NCI-H146 treated with DMSO at 0.1 percent for 48 hours (cell line): Measurements from ENCODE around the gene ADGRB3.

ENCODE experiments used
- DNase-seq: peaks from one replicate; lab custom pipeline; 2025; ENCODE audit not compliant: unreplicated experiment; lab: John Stamatoyannopoulos, UW

ADGRB3 gene

GRCh38 chr6:69303382-69303781, 668.3 kb downstream of the ADGRB3 start:
- no peak for DNase-seq

GRCh38 chr6:69305456-69305855, 670.4 kb downstream of the ADGRB3 start:
- DNase-seq: no peak

GRCh38 chr6:69308584-69308983, 673.5 kb downstream of the ADGRB3 start:
- no peak for DNase-seq

GRCh38 chr6:69311888-69312287, 676.8 kb downstream of the ADGRB3 start:
- no peak for DNase-seq

- no peak for DNase-seq
These were observed 678.9 kb downstream of the ADGRB3 start for GRCh38 chr6:69314001-69314400.

- no peak for DNase-seq
These were observed 679.4 kb downstream of the ADGRB3 start for GRCh38 chr6:69314531-69314930.

- no peak for DNase-seq
These were observed 696.8 kb downstream of the ADGRB3 start for GRCh38 chr6:69331886-69332285.

- DNase-seq: no peak
These were observed 702.2 kb downstream of the ADGRB3 start for GRCh38 chr6:69337311-69337710.

- no peak for DNase-seq
These were observed 703.5 kb downstream of the ADGRB3 start for GRCh38 chr6:69338431-69339162.

- DNase-seq: no peak
These were observed 704.1 kb downstream of the ADGRB3 start for GRCh38 chr6:69339163-69339550.

- no peak for DNase-seq
These were observed 705.1 kb downstream of the ADGRB3 start for GRCh38 chr6:69340196-69340595.

GRCh38 chr6:69343851-69344250, 708.8 kb downstream of the ADGRB3 start:
- DNase-seq: no peak

- DNase-seq: no peak
These were observed 714.7 kb downstream of the ADGRB3 start for GRCh38 chr6:69349771-69350170.

GRCh38 chr6:69362209-69362608, 727.1 kb downstream of the ADGRB3 start:
- DNase-seq: no peak

- no peak for DNase-seq
These were observed 731.7 kb downstream of the ADGRB3 start for GRCh38 chr6:69366831-69367230.

GRCh38 chr6:69368613-69369012, 733.5 kb downstream of the ADGRB3 start:
- DNase-seq: no peak

GRCh38 chr6:69370763-69371162, 735.7 kb downstream of the ADGRB3 start:
- DNase-seq: no peak

GRCh38 chr6:69378326-69378725, 743.2 kb downstream of the ADGRB3 start:
- DNase-seq: no peak

- DNase-seq: no peak
These were observed 744.4 kb downstream of the ADGRB3 start for GRCh38 chr6:69379518-69379917.

- no peak for DNase-seq
These were observed 748.5 kb downstream of the ADGRB3 start for GRCh38 chr6:69383627-69384026.

- no peak for DNase-seq
These were observed 751.3 kb downstream of the ADGRB3 start for GRCh38 chr6:69386426-69386825.

GRCh38 chr6:69390125-69390524, 755.0 kb downstream of the ADGRB3 start:
- DNase-seq: no peak

- DNase-seq: no peak
These were observed 756.0 kb downstream of the ADGRB3 start for GRCh38 chr6:69391106-69391505.
